Kidney (tissue), 14 donors: ENCODE measurements around the gene ACO2. TPM values are rescaled to one million over a fixed set of nuclear protein-coding genes. Genes with fewer than 3 reads are reported as not detected.
"Not testable (repeated sequence)": the region's sequence is repeated elsewhere in the genome, so short reads cannot be mapped to it uniquely, and the experiment has no call there.

Source experiments
- DNase-seq, 5 donors: peaks; one replicate each; pipeline ENCODE4 v3.0.0-alpha.2; 2013 to 2020
- FAIRE-seq: peaks from 2 replicates; lab custom pipeline; 2012; peaks lifted over from hg19 to GRCh38; lab: Jason Lieb, UNC
- H3K27ac ChIP-seq, 2 donors: one replicate each; pipeline ENCODE4 v1.7.0; 2013; ENCODE audit warnings: low read depth in 2 of 2, low read length in 2 of 2, inconsistent platforms in 1 of 2
- H3K27me3 ChIP-seq: one replicate; pipeline ENCODE4 v1.7.1; 2013; ENCODE audit warnings: low read length, inconsistent platforms; ENCODE audit not compliant: control insufficient read depth, insufficient read depth
- H3K36me3 ChIP-seq, 3 donors: one replicate each; pipeline versions ENCODE4 v1.7.0 to v1.7.1; 2013; ENCODE audit warnings: low read length in 3 of 3, control low read depth in 1 of 3, inconsistent platforms in 1 of 3; ENCODE audit not compliant: insufficient read depth in 3 of 3, control insufficient read depth in 2 of 3
- H3K4me1 ChIP-seq, 3 donors: one replicate each; pipeline versions ENCODE4 v1.7.0 to v1.7.1; 2013; ENCODE audit warnings: low read length in 3 of 3, inconsistent platforms in 1 of 3, low read depth in 1 of 3; ENCODE audit not compliant: control insufficient read depth in 2 of 3, insufficient read depth in 2 of 3
- H3K4me3 ChIP-seq, 3 donors: one replicate each; pipeline versions ENCODE4 v1.7.0 to v1.8.1; 2013; ENCODE audit warnings: low read length in 3 of 3, control low read depth in 1 of 3, inconsistent platforms in 1 of 3
- H3K9ac ChIP-seq, 3 donors: one replicate each; pipeline versions ENCODE4 v1.7.0 to v1.7.1; 2013; ENCODE audit warnings: low read length in 3 of 3, control low read depth in 1 of 3, inconsistent platforms in 1 of 3
- H3K9me3 ChIP-seq, 3 donors: one replicate each; pipeline versions ENCODE4 v1.7.0 to v1.7.1; 2013; ENCODE audit warnings: low read length in 3 of 3, control low read depth in 1 of 3, inconsistent platforms in 1 of 3; ENCODE audit not compliant: control insufficient read depth in 2 of 3, insufficient read depth in 1 of 3
- CTCF ChIP-seq: IDR thresholded peaks from 3 replicates; pipeline ENCODE4 v1.5.1; 2012; ENCODE audit warnings: mild to moderate bottlenecking, moderate library complexity, borderline replicate concordance; ENCODE audit not compliant: insufficient read depth; ENCODE audit errors: extremely low read depth
- intact Hi-C: fragments of 100-400 bp; cut with DNase I; formaldehyde crosslinking; loops from one replicate; pipeline ENCODE4 v1.11.1; 2022
- polyA plus RNA-seq: library from polyadenylated mRNA; stranded (reverse); fragments of 350-450 nt; fragmentation: Illumina TruSeq; extraction: RNeasy Lipid Tissue Mini Kit (QIAGEN cat#74804); gene quantifications from one replicate; pipeline ENCODE4 v1.2.3, GENCODE V29; 2014; ENCODE audit warnings: low read depth, low replicate concordance; ENCODE audit not compliant: insufficient read depth
- total RNA-seq: library from RNA; stranded (reverse); fragmentation: NEBNext Ultra II Directional; extraction: Animal tissue kit (Norgen Biotek cat#: 25700); gene quantifications from one replicate; pipeline ENCODE4 v1.2.1, GENCODE V29; 2021
- donor health status: control.
- donor health status: control.
- donor health status: control.
- donor health status: control.
- donor health status: control.
- donor health status: DM: yes; HTN: yes; CAD: no.
- donor health status: Normal renal cell carcinoma (clear cell type).

The ACO2 gene
- total and polyA plus RNA-seq, 2 donors from 2014 or later = 119 to 262 TPM

DNA sequence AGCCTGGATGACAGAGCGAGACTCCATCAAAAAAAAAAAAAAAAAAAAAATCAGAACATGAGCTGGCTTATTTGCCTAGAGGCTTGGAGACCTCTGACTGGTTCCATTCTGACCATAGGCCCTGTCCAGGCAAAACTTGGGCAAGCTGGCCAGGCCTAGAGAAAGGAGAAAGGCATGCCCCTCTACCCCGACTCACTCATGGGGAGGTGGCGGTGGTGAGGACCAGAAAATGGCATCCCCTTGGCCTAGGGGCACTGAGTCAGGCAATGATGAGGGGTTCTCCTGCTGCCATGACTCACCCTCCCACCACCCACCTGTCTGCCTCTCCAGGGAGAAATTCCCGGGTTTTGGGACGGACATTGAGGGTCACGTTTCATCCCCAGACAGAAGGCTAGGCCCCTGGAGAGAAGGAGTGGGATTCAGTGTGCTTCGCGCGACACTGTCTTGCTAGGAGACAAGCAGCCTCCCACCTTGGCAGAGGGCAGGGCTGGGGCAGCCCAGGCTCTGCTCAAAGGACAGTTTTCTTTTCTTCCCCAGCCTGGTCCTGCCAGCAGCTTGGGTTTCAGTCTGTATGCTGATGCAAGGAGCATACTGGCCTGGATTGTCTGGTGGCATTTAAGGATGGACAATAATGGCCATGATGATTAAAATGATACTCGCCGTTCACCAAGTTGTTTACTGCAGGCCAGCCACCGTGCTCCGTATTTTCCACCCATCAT, 39.5 kb upstream of the ACO2 start:
- no peak for FAIRE-seq
- Histone ChIP-seq H3K4me1 (no peaks in the 10 kb centered on the region), H3K4me3 (no peak overlapping the region), H3K36me3 (peaks cover 2 to 25% (median 9%) of the 10 kb centered on the region in 3 donors), H3K27ac (no peak overlapping the region), H3K9ac (no peak overlapping the region), H3K9me3 (no peaks in the 10 kb centered on the region), H3K27me3 (no peaks in the 10 kb centered on the region)
- intact Hi-C loops = no loop called here
- DNase-seq = peak in 3 of 5 donors; percentile 22 to 39 (median 31)
- TF ChIP-seq CTCF = no peak

GRCh38 chr22:41429951-41430332, 39.0 kb upstream of the ACO2 start:
- no peak for TF ChIP-seq CTCF
- DNase-seq = no peak
- intact Hi-C loops = no loop called here
- Histone ChIP-seq H3K27ac (no peak overlapping the region), H3K27me3 (no peaks in the 10 kb centered on the region), H3K36me3 (peaks cover 2 to 30% (median 9%) of the 10 kb centered on the region in 3 donors), H3K4me3 (no peak overlapping the region), H3K9me3 (no peaks in the 10 kb centered on the region), H3K4me1 (no peaks in the 10 kb centered on the region), H3K9ac (no peak overlapping the region)
- no peak for FAIRE-seq

DNA sequence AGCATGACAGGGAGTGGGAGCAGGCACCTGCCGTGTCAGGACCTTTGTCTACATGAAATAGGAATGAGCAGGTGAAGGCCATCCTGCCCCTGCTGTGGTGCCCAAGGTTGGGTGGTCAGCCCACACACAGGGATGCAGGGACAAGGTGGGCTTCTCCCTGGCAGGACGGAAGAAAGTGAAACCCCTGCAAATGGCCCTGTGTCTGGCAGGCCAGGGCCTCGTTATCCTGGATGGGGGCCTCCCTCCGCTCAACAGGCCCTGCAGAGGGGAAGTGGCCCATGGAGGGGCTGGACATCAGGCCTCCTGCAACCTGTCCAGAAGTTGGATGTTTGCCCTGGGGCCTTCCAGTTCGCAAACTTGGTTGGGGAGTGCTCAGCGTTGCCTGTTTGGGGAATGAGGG, 37.3 kb upstream of the ACO2 start:
- no peak for FAIRE-seq
- no peak for TF ChIP-seq CTCF
- no peaks in the 10 kb centered on the region for H3K9me3 ChIP-seq
- intact Hi-C loops = no loop called here
- H3K27me3 ChIP-seq = no peaks in the 10 kb centered on the region
- no peak overlapping the region for H3K27ac ChIP-seq
- H3K4me3 ChIP-seq = no peak overlapping the region
- DNase-seq = no peak
- peaks cover 6 to 41% (median 15%) of the 10 kb centered on the region in 3 donors for H3K36me3 ChIP-seq
- H3K9ac ChIP-seq = no peak overlapping the region
- peaks cover 0 to 2% (median 0%) of the 10 kb centered on the region in 3 donors for H3K4me1 ChIP-seq

GRCh38 chr22:41433480-41433879, 35.4 kb upstream of the ACO2 start:
- intact Hi-C loops, FAIRE-seq, H3K27me3 ChIP-seq, H3K4me3 ChIP-seq, H3K9ac ChIP-seq, H3K27ac ChIP-seq, H3K4me1 ChIP-seq, H3K9me3 ChIP-seq, DNase-seq: not testable (repeated sequence)
- H3K36me3 ChIP-seq = peaks cover 4 to 45% (median 19%) of the 10 kb centered on the region in 3 donors

DNA sequence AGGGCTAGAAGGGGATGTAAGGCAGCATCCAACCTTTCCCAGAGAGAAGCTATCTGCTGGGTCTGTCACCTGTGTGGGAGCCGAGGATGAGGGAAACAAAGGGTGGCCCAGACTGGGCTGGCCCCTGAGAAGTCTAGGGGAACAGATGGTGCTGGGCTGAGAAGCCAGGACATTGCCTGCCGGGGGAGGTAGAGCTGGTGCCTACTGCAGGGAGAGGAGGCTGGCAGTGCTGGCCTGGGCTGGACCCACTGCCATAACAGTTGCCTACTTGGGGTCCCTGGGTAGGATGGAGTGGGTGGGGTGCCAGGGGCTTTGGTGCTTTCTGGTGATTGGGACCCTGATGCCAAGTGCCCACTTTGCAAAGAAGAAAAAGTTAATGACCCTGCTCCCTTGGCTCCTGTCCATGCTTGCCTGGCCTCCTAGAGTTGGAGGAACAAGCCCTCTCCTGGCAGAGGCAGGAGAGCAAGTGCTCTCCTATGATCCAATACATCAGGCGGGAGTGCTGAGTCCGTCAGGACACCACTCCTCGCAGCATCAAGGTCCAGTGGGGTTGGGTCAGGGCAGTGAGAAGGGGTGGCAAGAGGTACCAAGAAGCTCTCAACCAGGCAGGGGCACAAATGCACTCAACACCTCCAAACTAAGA, 34.4 kb upstream of the ACO2 start:
- H3K4me1 ChIP-seq, intact Hi-C loops, H3K27me3 ChIP-seq, H3K9ac ChIP-seq, DNase-seq, FAIRE-seq, H3K4me3 ChIP-seq, H3K9me3 ChIP-seq, H3K27ac ChIP-seq: not testable (repeated sequence)
- H3K36me3 ChIP-seq = peaks cover 4 to 45% (median 19%) of the 10 kb centered on the region in 3 donors
